GM06990 (cell line): ENCODE data around the gene TENM4.

Experiments used
- DNase-seq: peaks from one replicate; pipeline ENCODE4 v3.0.0-alpha.2; 2011; ENCODE audit not compliant: insufficient read length; ENCODE audit errors: extremely low read depth
- H3K27me3 ChIP-seq: replicated peaks from 2 replicates; pipeline ENCODE4 v1.6.0; 2011; ENCODE audit warnings: low read length; ENCODE audit not compliant: control insufficient read depth, insufficient read depth
- H3K36me3 ChIP-seq: 2 replicates; pipeline ENCODE4 v1.5.1; 2011; ENCODE audit warnings: low read length; ENCODE audit not compliant: control insufficient read depth, insufficient read depth
- H3K4me3 ChIP-seq: replicated peaks from 2 replicates; pipeline ENCODE4 v1.5.1; 2011; ENCODE audit warnings: low read depth, mild to moderate bottlenecking, control low read depth, low read length
- CTCF ChIP-seq: IDR thresholded peaks from 2 replicates; pipeline ENCODE4 v1.5.1; 2011; ENCODE audit warnings: low read length, control low read depth, mild to moderate bottlenecking, inconsistent platforms; ENCODE audit not compliant: insufficient read depth, poor library complexity, severe bottlenecking

The TENM4 gene

GRCh38 chr11:79208126-79208525 lies 232.7 kb downstream of the TENM4 start:
- H3K27me3 ChIP-seq = no peaks in the 10 kb centered on the region; the same call in 1 of the 2 replicates
- TF ChIP-seq CTCF = no peak
- no peak overlapping the region for H3K4me3 ChIP-seq
- peak; percentile 33 for DNase-seq
- H3K36me3 ChIP-seq = no peaks in the 10 kb centered on the region

- no peak for TF ChIP-seq CTCF
- no peaks in the 10 kb centered on the region for H3K27me3 ChIP-seq
- DNase-seq = no peak
Measured at GRCh38 chr11:79206951-79207350, 233.9 kb downstream of the TENM4 start.

GRCh38 chr11:79205786-79206185 lies 235.0 kb downstream of the TENM4 start:
- Histone ChIP-seq H3K27me3 (no peaks in the 10 kb centered on the region), H3K36me3 (no peaks in the 10 kb centered on the region), H3K4me3 (no peak overlapping the region)
- no peak for TF ChIP-seq CTCF
- DNase-seq = no peak

More at GRCh38 chr11:79206951-79207350, 233.9 kb downstream of the TENM4 start:
- Histone ChIP-seq H3K4me3 (no peak overlapping the region), H3K36me3 (no peaks in the 10 kb centered on the region)

DNA sequence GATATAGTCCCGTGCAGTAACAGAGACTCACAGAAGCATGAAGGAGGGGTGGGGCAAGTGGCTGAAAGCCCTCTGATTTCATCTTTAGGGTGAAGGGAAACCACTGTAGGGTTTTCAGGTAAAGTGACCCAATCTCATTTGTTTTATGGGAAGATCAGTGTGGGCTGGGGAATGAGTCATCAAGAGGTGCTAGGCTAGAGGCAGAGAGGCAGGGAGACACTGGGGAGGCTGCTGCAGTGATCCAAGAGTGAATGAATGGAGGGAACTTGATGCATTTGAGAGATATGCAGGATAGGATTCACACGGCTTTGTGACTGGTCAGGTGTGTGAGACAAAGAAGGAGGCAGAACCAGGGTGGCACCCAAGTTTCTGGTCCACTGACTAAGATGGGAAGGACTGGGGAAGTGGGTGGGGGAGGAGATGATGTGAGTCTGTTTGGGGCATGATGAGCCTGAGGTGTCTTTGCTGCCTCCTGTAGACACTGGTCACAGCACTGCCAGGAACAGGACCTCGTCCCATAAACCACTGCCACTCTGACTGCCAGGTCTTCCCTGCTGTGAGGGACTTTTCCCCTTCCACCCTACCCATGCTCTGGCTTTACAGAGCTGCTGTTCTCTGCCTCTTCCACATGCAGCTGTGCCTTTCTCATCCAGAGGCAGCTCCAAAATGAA lies 239.0 kb downstream of the TENM4 start:
- no peaks in the 10 kb centered on the region for H3K27me3 ChIP-seq
- no peak for DNase-seq
- TF ChIP-seq CTCF = no peak
- no peaks in the 10 kb centered on the region for H3K36me3 ChIP-seq
- no peak overlapping the region for H3K4me3 ChIP-seq

DNA sequence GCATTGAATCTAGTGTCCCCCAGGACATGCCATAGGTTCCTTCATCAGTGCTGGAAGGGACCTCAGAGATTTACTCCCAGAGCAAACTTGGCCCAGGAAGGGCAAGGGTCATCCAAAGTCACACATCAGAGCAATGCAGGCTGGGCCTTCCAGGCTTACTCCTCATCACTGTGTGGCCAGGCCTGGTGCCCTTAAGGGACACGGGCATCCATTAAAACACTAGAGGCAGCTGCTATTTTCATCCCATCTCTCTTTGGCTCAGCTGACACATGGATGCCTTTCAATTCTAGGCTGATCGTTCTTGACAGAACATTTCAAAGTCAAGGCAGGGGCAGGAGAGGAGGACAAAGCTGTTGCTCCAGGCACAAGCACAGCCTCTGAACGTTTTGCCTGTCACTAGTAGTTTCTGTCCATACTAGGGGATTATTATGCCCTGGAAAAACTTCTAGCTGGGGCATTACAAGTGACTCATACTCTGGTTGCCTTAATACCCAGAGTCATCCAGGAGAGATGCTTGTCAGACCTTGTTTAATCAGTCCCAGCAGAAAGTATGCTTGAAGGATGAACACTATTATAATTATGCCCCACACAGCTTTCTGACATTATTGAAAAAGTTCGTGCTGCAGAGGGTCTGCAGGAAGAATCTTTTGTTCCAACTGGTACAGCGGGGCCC lies 240.3 kb downstream of the TENM4 start:
- Histone ChIP-seq H3K36me3 (no peaks in the 10 kb centered on the region), H3K27me3 (no peaks in the 10 kb centered on the region), H3K4me3 (no peak overlapping the region)
- no peak for TF ChIP-seq CTCF
- DNase-seq = no peak
